A549 (cell line): ENCODE measurements around the gene CTIF. TPM values are rescaled to one million over a fixed set of nuclear protein-coding genes. Genes with fewer than 3 reads are reported as not detected.

ENCODE experiments used
- ATAC-seq, 2 experiments: fragments of 200-7000 bp in 1 of 2; fragments of >200 bp in 1 of 2; cut with Nextera tagmentation in 1 of 2; cut with Tn5 transposase in 1 of 2; 3 replicates each; pipeline versions ENCODE4 v1.8.0 to v1.9.1; 2018 to 2020; ENCODE audit warnings: mild to moderate bottlenecking in 1 of 2, moderate library complexity in 1 of 2
- CTCF ChIA-PET: fragments of 300-600 bp; sonication (Branson Sonifier 250); formaldehyde crosslinking; extraction: SDS; loops from one replicate; lab custom pipeline; 2021; ENCODE audit warnings: antibody characterized with exemption, inconsistent platforms; lab: Yijun Ruan, JAX
- POLR2A ChIA-PET: fragments of 350-600 bp; formaldehyde crosslinking; extraction: SDS; loops from one replicate; lab custom pipeline; 2021; ENCODE audit warnings: antibody characterized with exemption, inconsistent platforms; lab: Yijun Ruan, JAX
- DNase-seq, 2 experiments: peaks; one replicate each; pipeline versions ENCODE4 v3.0.0 to v3.0.0-alpha.2; 2011 to 2016; ENCODE audit warnings: low read depth in 1 of 2, low spot score in 1 of 2
- FAIRE-seq: peaks from 2 replicates; lab custom pipeline; 2011; peaks lifted over from hg19 to GRCh38; lab: Jason Lieb, UNC
- H3K27ac ChIP-seq, 2 experiments: fragments of >200 bp; sonication (Bioruptor Twin); formaldehyde crosslinking; 3 replicates each; pipeline ENCODE4 v1.5.1; 2016 to 2017
- H3K4me1 ChIP-seq: fragments of >200 bp; sonication (Bioruptor Twin); formaldehyde crosslinking; 3 replicates; pipeline ENCODE4 v1.6.1; 2016
- H3K4me2 ChIP-seq: fragments of >200 bp; sonication (Bioruptor Twin); formaldehyde crosslinking; 3 replicates; pipeline ENCODE4 v1.6.1; 2016
- H3K4me3 ChIP-seq: fragments of >200 bp; sonication (Bioruptor Twin); formaldehyde crosslinking; 3 replicates; pipeline ENCODE4 v1.5.1; 2016
- H3K9me3 ChIP-seq: fragments of >200 bp; sonication (Bioruptor Twin); formaldehyde crosslinking; 3 replicates; pipeline ENCODE4 v1.6.1; 2016
- ATOH8 ChIP-seq: fragments of 250-450 bp; sonication (Bioruptor Pico); IDR thresholded peaks from 2 replicates; pipeline ENCODE4 v1.5.0; 2020; ENCODE audit warnings: low read depth, mild to moderate bottlenecking, moderate library complexity
- BCL3 ChIP-seq: fragments of >200 bp; sonication (Bioruptor Twin); formaldehyde crosslinking; IDR thresholded peaks from 3 replicates; pipeline ENCODE4 v1.6.1; 2016
- E2F6 ChIP-seq: IDR thresholded peaks from 2 replicates; pipeline ENCODE4 v1.6.1; 2012; ENCODE audit warnings: low read depth, borderline replicate concordance
- EHMT2 ChIP-seq: fragments of 200-600 bp; sonication (generic); IDR thresholded peaks from 2 replicates; pipeline ENCODE4 v1.6.1; 2016; ENCODE audit warnings: antibody characterized with exemption, low read depth, mild to moderate bottlenecking, moderate library complexity
- ELK1 ChIP-seq: fragments of 150-350 bp; IDR thresholded peaks from 2 replicates; pipeline ENCODE4 v1.6.1; 2014; ENCODE audit warnings: low read depth, mild to moderate bottlenecking, low read length
- ESRRA ChIP-seq: fragments of 150-350 bp; IDR thresholded peaks from 2 replicates; pipeline ENCODE4 v1.6.1; 2014; ENCODE audit warnings: mild to moderate bottlenecking, low read length, borderline replicate concordance
- FOSB ChIP-seq: fragments of 250-450 bp; sonication (Bioruptor Pico); IDR thresholded peaks from 2 replicates; pipeline ENCODE4 v1.5.0; 2020; ENCODE audit warnings: mild to moderate bottlenecking, moderate library complexity
- GATA3 ChIP-seq: IDR thresholded peaks from 2 replicates; pipeline ENCODE4 v1.6.1; 2012; ENCODE audit warnings: borderline replicate concordance
- JUNB ChIP-seq: fragments of >200 bp; sonication (Bioruptor Twin); formaldehyde crosslinking; IDR thresholded peaks from 2 replicates; pipeline ENCODE4 v1.6.1; 2016
- KDM5A ChIP-seq: fragments of 200-600 bp; sonication (generic); IDR thresholded peaks from 2 replicates; pipeline ENCODE4 v1.6.1; 2016; ENCODE audit warnings: antibody characterized with exemption, mild to moderate bottlenecking
- NFE2L2 ChIP-seq: fragments of 150-350 bp; conservative IDR thresholded peaks from 2 replicates; pipeline ENCODE4 v1.6.1; 2014; ENCODE audit warnings: low read length
- POLR2A ChIP-seq: IDR thresholded peaks from 2 replicates; pipeline ENCODE4 v1.6.1; 2012; ENCODE audit warnings: mild to moderate bottlenecking, low read length
- RARB ChIP-seq: fragments of 250-450 bp; sonication (Bioruptor Pico); IDR thresholded peaks from 2 replicates; pipeline ENCODE4 v1.8.0; 2021; ENCODE audit warnings: mild to moderate bottlenecking, moderate library complexity
- RCOR1 ChIP-seq: fragments of 150-350 bp; IDR thresholded peaks from 2 replicates; pipeline ENCODE4 v1.6.1; 2014; ENCODE audit warnings: antibody characterized with exemption, low read length, low read depth
- RFX5 ChIP-seq: fragments of 450-650 bp; IDR thresholded peaks from 2 replicates; pipeline ENCODE4 v1.7.1; 2014; ENCODE audit warnings: antibody characterized with exemption, mild to moderate bottlenecking, moderate library complexity
- SREBF2 ChIP-seq: fragments of 450-650 bp; IDR thresholded peaks from 2 replicates; pipeline ENCODE4 v1.6.1; 2014; ENCODE audit warnings: mild to moderate bottlenecking, moderate library complexity
- ZC3H11A ChIP-seq: fragments of 450-650 bp; IDR thresholded peaks from 2 replicates; pipeline ENCODE4 v1.6.1; 2014; ENCODE audit warnings: antibody characterized with exemption, mild to moderate bottlenecking
- ZNF302 ChIP-seq: fragments of 250-450 bp; sonication (Bioruptor Pico); IDR thresholded peaks from 2 replicates; pipeline ENCODE4 v1.9.0; 2021; ENCODE audit warnings: inconsistent platforms, mild to moderate bottlenecking, moderate library complexity
- WGBS: methylation state at CpG from one replicate; pipeline ENCODE4 v1.1.6; 2017; ENCODE audit errors: missing lambda C conversion rate; 5-methylcytosine and 5-hydroxymethylcytosine counted together
- polyA plus RNA-seq, 4 experiments: library from polyadenylated mRNA; depleted of rRNA in 3 of 4; stranded (reverse); fragments of >200 nt; fragmentation: RNase III in 1 of 4; extraction: RNeasy Plus Mini Kit Qiagen cat#74134 plus additional on column Dnase treatment in 1 of 4; gene quantifications; 2 replicates in 3 of 4; 3 replicates in 1 of 4; pipeline ENCODE4 v1.2.3, GENCODE V29; 2011 to 2017

CTIF gene
- polyA plus RNA-seq, 2 of the 4 experiments (the other 2 are of a cell fraction): 17.0 to 24.7 TPM

DNA sequence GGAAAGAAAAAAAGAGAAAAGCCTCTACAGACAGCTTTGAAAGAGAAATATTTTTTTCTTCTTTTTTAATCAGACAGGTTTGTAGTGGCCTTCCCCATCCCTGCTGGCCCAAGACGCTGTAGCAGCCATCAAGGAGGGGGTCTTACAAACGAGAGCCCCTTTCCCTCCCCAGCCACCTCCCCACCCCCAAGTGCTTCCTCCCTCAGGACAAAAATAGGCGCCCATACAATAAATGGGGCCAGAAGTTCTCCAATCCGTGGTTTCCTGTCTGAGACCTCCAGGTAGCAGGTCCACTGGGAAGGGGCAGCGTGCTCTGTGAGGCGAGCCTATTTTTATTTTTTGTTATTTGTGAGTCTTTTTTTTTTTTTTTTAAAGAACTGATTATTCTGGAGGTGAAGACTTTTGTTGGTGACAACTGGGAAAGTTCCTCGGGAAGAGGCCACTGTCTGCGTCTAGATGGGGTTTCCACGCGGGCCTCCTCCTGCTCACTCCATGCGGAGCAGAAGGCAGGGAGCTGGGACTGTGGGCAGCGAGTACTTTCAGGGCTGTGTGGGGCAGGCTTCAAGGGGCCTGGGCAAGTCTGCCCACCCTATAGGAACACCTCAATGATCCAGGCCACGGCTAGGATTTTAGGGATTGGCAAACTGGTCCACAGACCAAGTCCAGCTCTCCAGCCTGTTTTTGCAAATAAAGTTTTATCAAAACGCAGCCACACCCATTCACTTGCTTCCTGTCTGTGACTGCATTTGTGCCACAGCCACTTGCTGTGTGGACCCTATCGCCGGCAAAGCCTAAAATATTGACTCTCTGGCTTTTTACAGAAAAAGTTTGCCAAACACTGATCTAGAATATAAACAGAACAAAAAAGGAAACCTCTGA, 139.6 kb downstream of the CTIF start:
- no peak for TF ChIP-seq JUNB
- no peak for TF ChIP-seq GATA3
- TF ChIP-seq RARB (CRISPR knock-in tag): no peak
- TF ChIP-seq FOSB (CRISPR knock-in tag): no peak
- no peak for TF ChIP-seq RFX5
- no peak for TF ChIP-seq ZC3H11A
- TF ChIP-seq RCOR1: no peak
- DNase-seq: no peak
- Histone ChIP-seq H3K4me2 (no peak overlapping the region), H3K4me1 (peaks cover 18% of the 10 kb centered on the region), H3K4me3 (no peak overlapping the region), H3K9me3 (no peaks in the 10 kb centered on the region), H3K27ac (no peak overlapping the region)
- ChIA-PET CTCF (interaction anchor here (0.5 to 2.1 kb wide), 7 partner anchors 99 to 737 kb away, joined by 3 to 11 read pairs (median 4); no protein-coding TSS in a partner anchor), POLR2A (no interaction called here)
- no peak for ATAC-seq
- 84% methylated on average over 15 of the region's 16 CpGs for WGBS
- FAIRE-seq: no peak

- Histone ChIP-seq H3K4me2 (no peak overlapping the region), H3K4me3 (no peak overlapping the region), H3K9me3 (no peaks in the 10 kb centered on the region), H3K4me1 (peaks cover 18% of the 10 kb centered on the region), H3K27ac (no peak overlapping the region)
- ChIA-PET POLR2A (no interaction called here), CTCF (interaction anchor here (0.9 to 1.4 kb wide), 4 partner anchors 98 to 736 kb away, joined by 3 to 6 read pairs (median 4); no protein-coding TSS in a partner anchor)
- ATAC-seq (no peak), DNase-seq (no peak), FAIRE-seq (no peak)
- WGBS: 94% methylated on average over 3 of the region's 3 CpGs
- TF ChIP-seq ELK1 (no peak), GATA3 (no peak), ZNF302 (CRISPR knock-in tag) (no peak), KDM5A (no peak), SREBF2 (no peak), JUNB (no peak), ESRRA (no peak), ATOH8 (CRISPR knock-in tag) (no peak), NFE2L2 (no peak), BCL3 (no peak), POLR2A (no peak), EHMT2 (no peak), E2F6 (no peak)
These were observed 140.4 kb downstream of the CTIF start for GRCh38 chr18:48679236-48679635.
